Measurements from ENCODE around the gene TPH1.

Gene TPH1

DNA sequence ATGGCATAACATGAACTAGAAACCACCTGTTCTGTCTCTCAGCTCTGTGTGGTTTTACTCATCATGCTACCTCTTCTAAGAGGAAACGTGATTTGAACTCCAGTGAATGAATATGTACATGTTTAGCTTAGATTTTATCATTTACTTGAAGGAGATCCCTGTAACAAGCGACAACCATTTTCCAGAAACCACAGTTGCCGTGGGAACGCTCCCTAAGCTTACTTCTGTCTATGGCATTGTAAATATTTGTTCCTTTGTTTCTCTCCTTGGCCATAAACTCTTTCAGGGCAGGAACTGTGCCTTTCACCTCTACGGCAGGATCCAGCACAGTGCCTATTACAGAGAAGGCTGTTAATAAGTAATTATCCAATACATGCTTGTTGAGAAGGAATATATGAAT is 17.1 kb upstream of the TPH1 start:
- TF ChIP-seq GATA2 (IDR thresholded peaks at IDR 0.05; ENCODE audit: low read depth, low read length) (no peak), GATA3 (IDR thresholded peaks at IDR 0.05; ENCODE audit: low read depth, low read length) (no peak)

DNA sequence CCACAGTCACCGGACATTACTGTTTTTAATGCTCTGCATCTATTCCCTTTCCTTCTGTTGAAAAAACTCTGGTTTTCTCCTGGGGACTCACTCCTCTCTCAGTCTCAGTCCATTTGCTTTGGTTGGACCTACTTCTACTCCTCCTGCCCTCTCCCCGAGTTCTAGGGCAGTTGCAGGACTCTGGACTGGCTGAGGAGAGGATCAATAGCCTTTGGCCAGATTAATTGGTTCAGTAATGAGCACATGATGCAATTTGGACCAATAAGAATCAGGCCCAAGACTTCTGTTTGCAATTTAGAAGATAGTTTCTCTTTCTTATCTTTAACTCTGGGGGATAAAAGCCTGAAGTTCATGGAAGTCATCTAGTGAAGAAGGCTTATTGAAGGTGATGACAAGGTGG is 15.3 kb upstream of the TPH1 start:
- no peak for TF ChIP-seq GATA3 (IDR thresholded peaks at IDR 0.05; ENCODE audit: low read depth, low read length)
- TF ChIP-seq GATA2 (IDR thresholded peaks at IDR 0.05; ENCODE audit: low read depth, low read length) = no peak

DNA sequence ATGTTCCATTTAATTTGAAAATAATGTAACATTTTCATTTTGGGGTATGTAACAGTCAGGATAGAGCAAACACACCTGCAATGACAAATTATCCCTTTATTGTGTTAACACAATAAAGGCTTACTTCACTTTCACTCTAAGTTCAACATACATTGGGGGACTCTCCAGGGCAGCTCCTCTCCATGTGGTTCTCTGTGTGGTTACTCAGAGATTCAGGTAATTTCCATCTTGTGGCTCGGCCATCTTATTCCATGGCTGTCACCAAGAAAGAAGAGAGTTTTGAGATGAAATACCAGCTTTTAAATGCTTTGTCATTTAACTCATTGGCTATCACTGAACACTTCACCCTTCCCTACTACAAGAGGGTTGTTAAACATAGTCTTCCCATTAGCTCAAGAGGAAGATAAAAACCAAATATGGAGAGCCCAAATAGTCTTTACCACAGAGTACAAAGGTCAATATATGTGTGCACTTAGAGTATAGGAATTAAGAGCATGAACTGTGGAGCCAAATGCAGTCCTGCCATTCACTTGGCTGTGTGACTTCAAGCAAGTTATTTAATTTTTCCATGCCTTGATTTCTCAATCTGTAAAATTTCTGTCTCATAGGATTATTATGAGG is 10.6 kb upstream of the TPH1 start:
- no peak for TF ChIP-seq GATA2 (IDR thresholded peaks at IDR 0.05; ENCODE audit: low read depth, low read length)
- TF ChIP-seq GATA3 (IDR thresholded peaks at IDR 0.05; ENCODE audit: low read depth, low read length) = no peak

DNA sequence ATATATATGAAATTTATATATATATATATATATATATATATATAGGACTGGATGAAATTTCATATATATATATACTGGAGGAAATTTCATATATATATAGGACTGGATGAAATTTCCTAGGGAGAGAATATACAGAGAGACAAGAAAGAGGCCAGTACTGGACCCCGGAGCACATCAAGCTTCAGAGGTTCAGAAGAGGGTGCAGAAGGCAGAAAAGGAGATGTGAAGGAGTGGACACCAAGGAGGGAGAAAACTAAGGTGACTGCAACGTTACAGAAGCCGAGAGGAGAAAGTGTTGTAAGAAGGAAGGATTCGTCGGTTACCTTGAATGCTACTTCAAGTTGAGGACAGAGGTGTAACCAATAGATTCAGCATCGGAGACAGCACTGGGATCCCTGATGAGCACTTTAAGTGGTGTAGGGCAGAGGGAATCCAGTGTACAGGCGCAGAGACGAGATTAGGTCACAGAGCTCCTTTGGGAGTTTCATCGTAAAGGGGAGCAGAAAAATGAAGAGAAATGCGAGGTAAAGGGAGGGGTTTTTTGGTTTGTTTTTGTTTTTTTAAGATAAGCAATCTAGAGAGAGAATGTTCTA is 8.5 kb upstream of the TPH1 start:
- TF ChIP-seq GATA3 (IDR thresholded peaks at IDR 0.05; ENCODE audit: low read depth, low read length) (no peak), GATA2 (IDR thresholded peaks at IDR 0.05; ENCODE audit: low read depth, low read length) (no peak)

DNA sequence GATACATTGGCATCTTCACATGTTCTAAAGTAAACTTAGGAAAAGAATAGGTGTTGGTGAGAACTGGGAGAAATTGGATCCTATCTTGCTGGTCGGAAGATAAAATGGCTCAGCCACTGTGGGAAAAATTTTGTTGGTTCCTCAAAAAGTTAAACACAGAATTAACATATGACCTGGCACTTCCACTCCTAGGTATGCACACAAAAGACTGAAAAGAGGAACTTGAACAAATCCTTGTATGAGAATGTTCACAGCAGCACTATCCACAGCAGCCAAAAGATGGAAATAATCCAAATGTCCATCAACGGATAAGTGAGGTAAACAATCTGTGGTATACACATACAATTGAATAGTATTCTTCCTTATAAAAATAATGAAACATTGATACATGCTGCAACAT is 4.8 kb upstream of the TPH1 start:
- TF ChIP-seq GATA3 (IDR thresholded peaks at IDR 0.05; ENCODE audit: low read depth, low read length) = no peak
- no peak for TF ChIP-seq GATA2 (IDR thresholded peaks at IDR 0.05; ENCODE audit: low read depth, low read length)

DNA sequence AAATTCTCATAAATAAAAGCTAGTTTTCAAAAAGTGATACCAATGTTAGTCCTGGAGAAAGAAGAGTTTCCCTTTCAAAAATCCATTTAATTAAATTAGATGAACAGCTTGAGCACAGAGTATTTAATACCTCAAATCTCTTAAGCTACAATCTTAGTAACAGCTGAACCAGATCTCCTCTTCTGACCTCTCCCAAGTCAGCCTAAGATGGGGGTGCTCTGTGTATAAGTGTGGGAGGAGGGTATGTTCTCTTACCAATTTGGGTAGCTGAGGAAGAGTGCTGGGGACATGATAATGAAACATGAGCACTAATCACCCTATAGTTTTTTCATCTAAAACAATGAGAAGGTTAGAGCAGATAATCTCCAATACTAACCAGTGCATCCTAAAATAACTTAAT is 9.6 kb downstream of the TPH1 start:
- TF ChIP-seq GATA3 (IDR thresholded peaks at IDR 0.05; ENCODE audit: low read depth, low read length) = no peak
- no peak for TF ChIP-seq GATA2 (IDR thresholded peaks at IDR 0.05; ENCODE audit: low read depth, low read length)

DNA sequence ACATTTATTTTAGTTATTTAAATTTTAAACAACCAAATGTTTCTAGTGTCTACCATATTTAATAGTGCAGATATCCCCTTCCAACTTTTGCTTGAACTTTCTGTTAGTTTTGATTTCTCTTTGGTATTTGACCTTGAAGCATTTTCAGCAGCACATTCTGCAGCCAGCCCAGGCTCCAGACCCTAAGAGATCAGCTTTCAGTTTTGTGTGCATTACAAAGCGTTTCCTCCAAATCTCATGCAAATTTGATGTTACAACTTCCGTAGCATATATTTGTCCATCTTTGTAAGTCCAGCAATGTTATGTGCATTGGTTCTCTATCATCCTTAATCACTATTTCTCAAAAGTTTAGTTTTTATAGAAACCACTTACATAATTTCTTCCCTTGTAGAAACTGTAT is 18.6 kb downstream of the TPH1 start:
- TF ChIP-seq GATA2 (IDR thresholded peaks at IDR 0.05; ENCODE audit: low read depth, low read length) = no peak
- no peak for TF ChIP-seq GATA3 (IDR thresholded peaks at IDR 0.05; ENCODE audit: low read depth, low read length)

DNA sequence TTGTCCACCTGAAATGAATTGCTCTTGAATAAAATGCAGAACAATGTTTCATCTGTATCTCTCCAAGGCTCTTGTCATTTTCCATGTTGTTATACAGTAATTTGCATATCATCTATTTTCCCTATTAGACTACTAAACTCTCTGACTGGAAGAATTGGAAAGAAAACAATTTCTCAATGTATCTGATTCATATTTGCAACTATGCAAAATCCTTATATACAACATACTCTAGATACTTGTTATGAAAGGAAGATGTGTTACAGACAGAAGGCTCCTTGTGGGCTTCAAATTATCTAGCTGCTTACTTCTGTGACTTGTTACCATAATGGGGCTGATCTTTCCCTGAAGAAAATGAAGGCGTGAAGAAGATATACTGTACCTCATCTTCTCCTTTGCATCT is 23.6 kb downstream of the TPH1 start:
- TF ChIP-seq GATA3 (IDR thresholded peaks at IDR 0.05; ENCODE audit: low read depth, low read length) (no peak), GATA2 (IDR thresholded peaks at IDR 0.05; ENCODE audit: low read depth, low read length) (no peak)

DNA sequence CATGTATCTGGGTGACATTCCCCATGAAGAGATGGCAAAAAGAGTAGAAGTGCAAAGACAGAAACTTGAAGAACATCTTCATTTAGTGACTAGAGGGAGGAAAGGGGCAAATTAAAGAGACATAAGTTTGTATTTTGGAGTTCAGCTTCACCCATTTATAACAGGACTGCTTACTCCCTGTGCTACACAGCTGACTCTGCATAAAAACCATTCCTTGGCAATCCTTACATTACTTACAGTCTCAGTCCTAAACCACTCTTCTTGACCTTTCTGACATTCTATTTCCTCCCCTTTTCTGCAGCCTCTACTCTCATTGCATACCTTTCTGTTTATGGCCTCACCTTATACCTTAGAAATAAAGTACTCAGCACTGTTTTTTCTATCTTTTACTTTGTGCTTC is 26.4 kb downstream of the TPH1 start:
- TF ChIP-seq GATA3 (IDR thresholded peaks at IDR 0.05; ENCODE audit: low read depth, low read length) (no peak), GATA2 (IDR thresholded peaks at IDR 0.05; ENCODE audit: low read depth, low read length) (no peak)

DNA sequence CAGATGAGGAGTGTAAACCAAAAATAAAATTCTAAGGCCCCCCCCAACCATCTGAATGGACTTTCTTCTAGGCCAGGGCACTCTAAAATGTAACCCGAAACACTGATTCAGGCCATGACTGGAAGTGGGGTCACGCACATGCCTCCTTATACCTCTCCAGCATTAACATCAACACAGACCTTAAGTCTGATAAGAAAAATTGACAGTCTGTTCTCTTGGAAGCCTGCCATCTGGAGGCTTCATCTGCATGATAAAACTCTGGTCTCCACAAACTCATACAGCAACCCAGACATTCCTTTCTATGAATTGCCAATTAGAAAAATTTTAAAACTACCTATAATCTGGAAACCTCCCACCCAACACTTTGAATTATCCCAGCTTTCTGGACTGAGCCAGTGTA is 29.3 kb downstream of the TPH1 start:
- TF ChIP-seq GATA3 (IDR thresholded peaks at IDR 0.05; ENCODE audit: low read depth, low read length) (no peak), GATA2 (IDR thresholded peaks at IDR 0.05; ENCODE audit: low read depth, low read length) (no peak)

DNA sequence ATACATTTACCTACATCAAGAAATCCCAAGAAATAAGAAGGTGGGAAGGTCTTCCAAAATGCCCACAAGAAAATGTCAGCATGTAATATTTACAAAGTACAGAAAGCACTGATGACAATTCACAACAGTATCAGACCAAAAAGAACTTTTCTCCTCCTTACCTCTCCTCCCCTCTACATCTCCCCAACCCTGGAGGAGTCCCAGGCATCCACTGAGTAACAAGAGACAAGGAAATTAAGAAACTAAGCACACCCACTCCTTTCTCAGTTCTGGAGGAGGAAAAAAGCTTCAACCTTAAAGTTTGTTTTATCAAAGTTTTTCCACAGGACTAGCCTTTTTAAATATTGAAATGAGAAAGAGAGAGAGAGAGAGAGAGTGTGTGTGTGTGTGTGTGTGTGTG is 31.2 kb downstream of the TPH1 start:
- TF ChIP-seq GATA3 (IDR thresholded peaks at IDR 0.05; ENCODE audit: low read depth, low read length) (no peak), GATA2 (IDR thresholded peaks at IDR 0.05; ENCODE audit: low read depth, low read length) (no peak)

DNA sequence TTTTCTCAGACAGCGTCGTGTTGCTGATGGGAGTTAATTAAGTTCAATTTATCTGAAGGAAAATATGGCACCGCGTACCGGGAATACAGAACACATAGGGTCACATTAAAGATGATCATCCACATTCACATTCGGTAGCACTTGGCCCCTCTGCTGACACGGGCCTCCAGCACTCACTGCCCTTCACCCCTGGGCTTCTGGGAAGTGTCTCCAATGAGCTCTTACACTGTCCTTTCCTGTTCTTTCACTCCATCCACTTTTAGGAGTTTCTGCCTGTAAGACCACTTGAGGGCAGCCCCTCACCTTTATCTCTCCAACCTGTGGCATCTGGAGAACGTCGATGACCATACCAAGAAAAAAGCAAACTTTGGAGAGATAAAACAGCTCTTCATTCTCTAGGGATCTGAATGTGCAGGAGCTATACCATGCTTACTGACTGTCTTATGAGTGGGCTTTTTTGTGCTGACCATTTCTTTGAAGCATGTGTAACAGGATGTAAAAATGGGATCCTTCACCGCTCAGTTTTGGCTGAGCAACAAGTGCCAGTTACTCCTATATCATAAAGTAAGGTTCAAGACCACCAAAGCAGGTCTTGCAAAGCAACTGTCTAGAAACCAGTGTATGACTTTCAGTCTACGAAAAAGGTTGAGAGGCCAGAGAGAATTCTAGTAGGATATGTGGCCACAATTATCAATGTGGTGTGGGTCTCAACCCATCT is 32.1 kb downstream of the TPH1 start:
- TF ChIP-seq GATA3 (IDR thresholded peaks at IDR 0.05; ENCODE audit: low read depth, low read length) = no peak
- no peak for TF ChIP-seq GATA2 (IDR thresholded peaks at IDR 0.05; ENCODE audit: low read depth, low read length)

DNA sequence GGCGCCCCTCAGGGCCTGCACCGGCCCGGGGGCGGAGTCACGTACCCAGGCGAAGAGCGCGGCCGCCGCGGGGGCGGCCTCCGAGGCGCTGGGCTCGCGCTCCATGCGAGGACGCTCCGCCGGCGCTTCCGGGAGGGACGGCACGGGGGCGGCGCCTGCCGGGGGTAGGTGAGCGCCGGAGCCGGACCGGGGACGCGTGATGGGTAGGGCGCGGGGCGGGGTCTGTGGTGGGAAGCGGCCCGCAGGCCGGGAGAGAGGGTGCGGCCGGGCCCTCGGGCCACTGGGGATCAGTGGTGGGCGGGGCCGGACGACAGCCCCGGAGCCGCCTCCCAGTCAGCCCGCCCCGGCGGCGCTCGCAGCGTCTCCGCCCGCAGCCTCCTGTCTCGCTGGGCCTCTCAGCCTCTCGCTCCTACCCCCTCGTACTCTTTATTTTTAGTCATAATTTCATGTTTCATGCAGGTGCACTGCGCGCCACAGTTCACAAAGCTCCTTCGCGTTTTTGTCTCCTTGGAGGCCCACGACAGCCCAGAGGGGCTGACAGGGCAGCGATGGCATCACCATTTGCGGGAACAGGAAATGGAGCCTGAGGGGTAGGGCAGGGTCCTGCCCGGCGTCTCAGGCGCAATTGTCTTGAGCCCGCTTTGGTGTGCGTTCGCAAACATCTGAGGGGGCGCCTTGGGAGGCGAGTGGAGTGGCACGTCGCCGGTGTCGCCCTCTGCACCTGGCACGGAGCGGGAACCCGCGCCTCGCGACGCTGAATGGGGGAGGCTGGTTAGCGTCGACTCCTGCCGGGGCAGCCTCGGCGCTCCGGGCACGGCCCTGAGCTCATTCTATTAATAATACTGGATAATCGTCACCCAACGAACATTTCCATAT is 32.9 kb downstream of the TPH1 start, which contains the start of gene SERGEF:
Gene SERGEF, minus strand, starts transcription at position 142 of the 876 bp plus-strand sequence. Its CDS starts 37 bp downstream, at position 105.
- no peak for TF ChIP-seq GATA3 (IDR thresholded peaks at IDR 0.05; ENCODE audit: low read depth, low read length)
- no peak for TF ChIP-seq GATA2 (IDR thresholded peaks at IDR 0.05; ENCODE audit: low read depth, low read length)

All from SH-SY5Y (cell line).